K562 (cell line): Measurements from ENCODE around the gene DRG1. TPM values are rescaled to one million over a fixed set of nuclear protein-coding genes. Genes with fewer than 3 reads are reported as not detected.

Experiments
- ARHGAP35 ChIP-seq: fragments of 450-650 bp; IDR thresholded peaks from 2 replicates; pipeline ENCODE4 v1.6.1; 2018; ENCODE audit not compliant: partially characterized antibody
- CHD2 ChIP-seq: IDR thresholded peaks from 2 replicates; pipeline ENCODE4 v1.6.1; 2011; ENCODE audit warnings: low read depth, low read length
- ESRRA ChIP-seq: fragments of 450-650 bp; IDR thresholded peaks from 2 replicates; pipeline ENCODE4 v1.6.1; 2014; ENCODE audit warnings: low read depth, mild to moderate bottlenecking, moderate library complexity, borderline replicate concordance
- HBP1 ChIP-seq: fragments of 450-650 bp; formaldehyde crosslinking; IDR thresholded peaks from 2 replicates; pipeline ENCODE4 v1.4.0; 2022; ENCODE audit warnings: missing genetic modification characterization
- HDAC2 ChIP-seq: fragments of 450-650 bp; IDR thresholded peaks from 2 replicates; pipeline ENCODE4 v1.6.1; 2016; ENCODE audit warnings: mild to moderate bottlenecking
- ILK ChIP-seq: fragments of 450-650 bp; IDR thresholded peaks from 2 replicates; pipeline ENCODE4 v1.6.1; 2016; ENCODE audit warnings: missing genetic modification characterization, low read depth, mild to moderate bottlenecking, missing compliant biosample characterization, moderate library complexity, borderline replicate concordance
- KAT7 ChIP-seq: sonication (generic); formaldehyde crosslinking; IDR thresholded peaks from 2 replicates; pipeline ENCODE4 v1.8.0; 2022; ENCODE audit warnings: missing genetic modification reagents, mild to moderate bottlenecking, borderline replicate concordance
- NFATC3 ChIP-seq: fragments of 450-650 bp; IDR thresholded peaks from 2 replicates; pipeline ENCODE4 v1.6.1; 2017; ENCODE audit warnings: mild to moderate bottlenecking
- NFIC ChIP-seq: fragments of 450-650 bp; IDR thresholded peaks from 2 replicates; pipeline ENCODE4 v1.6.1; 2017; ENCODE audit warnings: mild to moderate bottlenecking, inconsistent platforms
- NR4A1 ChIP-seq, 2 experiments: fragments of 250-450 bp in 1 of 2; fragments of 450-650 bp in 1 of 2; sonication (Bioruptor Pico) in 1 of 2; IDR thresholded peaks; 2 replicates each; pipeline versions ENCODE4 v1.4.0 to v1.6.1; 2016 to 2020; ENCODE audit warnings: mild to moderate bottlenecking in 2 of 2, missing compliant biosample characterization in 1 of 2, missing genetic modification characterization in 1 of 2, moderate library complexity in 1 of 2
- ZBTB17 ChIP-seq: fragments of 450-650 bp; formaldehyde crosslinking; IDR thresholded peaks from 2 replicates; pipeline ENCODE4 v1.4.0; 2020; ENCODE audit warnings: mild to moderate bottlenecking
- ZFP1 ChIP-seq: fragments of 450-650 bp; formaldehyde crosslinking; IDR thresholded peaks from 2 replicates; pipeline ENCODE4 v1.4.0; 2020; ENCODE audit warnings: mild to moderate bottlenecking, mixed read lengths
- ZKSCAN3 ChIP-seq: fragments of 250-450 bp; sonication (Bioruptor Pico); IDR thresholded peaks from 2 replicates; pipeline ENCODE4 v1.4.0; 2020
- ZNF395 ChIP-seq: fragments of 200-800 bp; sonication (Bioruptor generic); IDR thresholded peaks from 2 replicates; pipeline ENCODE4 v1.6.1; 2017; ENCODE audit warnings: missing genetic modification characterization, missing compliant biosample characterization
- polyA plus RNA-seq, 8 experiments: library from polyadenylated mRNA; depleted of rRNA in 4 of 8; stranded (reverse) in 5 of 8; unstranded in 3 of 8; fragments of >200 nt; fragmentation: Nextera tagmentation in 2 of 8; fragmentation: Illumina TruSeq in 1 of 8; extraction: Ambion mirVana in 2 of 8; extraction: Trizol in 1 of 8; gene quantifications; 2 replicates each; pipeline versions ENCODE4 v1.2.1 to v1.2.3, GENCODE V29; 2011 to 2014; ENCODE audit warnings: inconsistent platforms in 1 of 8, missing spikeins in 1 of 8
- total RNA-seq, 7 experiments: library from RNA; depleted of rRNA in 6 of 7; stranded (reverse); fragments of >200 nt in 6 of 7; fragmentation: Illumina TruSeq in 2 of 7; extraction: Trizol in 2 of 7; gene quantifications; 2 replicates each; pipeline versions ENCODE4 v1.2.1 to v1.2.3, GENCODE V29; 2011 to 2021; ENCODE audit warnings: low replicate concordance in 1 of 7
- TF ChIP-seq, protein P1 (sequence below): fragments of 250-450 bp; sonication (Bioruptor Pico); IDR thresholded peaks from 2 replicates; pipeline ENCODE4 v1.4.0; 2020
- TF ChIP-seq, protein P2 (sequence below): fragments of 250-450 bp; sonication (Bioruptor Pico); IDR thresholded peaks from 2 replicates; pipeline ENCODE4 v1.8.0; 2022; ENCODE audit warnings: moderate library complexity, mild to moderate bottlenecking, inconsistent platforms

DRG1 gene
- total and polyA plus RNA-seq, 9 of the 15 experiments (the other 6 are each of a cell fraction or from before 2014, with no cell fraction given), result 76.4 to 211 (median 93.3) TPM

DNA sequence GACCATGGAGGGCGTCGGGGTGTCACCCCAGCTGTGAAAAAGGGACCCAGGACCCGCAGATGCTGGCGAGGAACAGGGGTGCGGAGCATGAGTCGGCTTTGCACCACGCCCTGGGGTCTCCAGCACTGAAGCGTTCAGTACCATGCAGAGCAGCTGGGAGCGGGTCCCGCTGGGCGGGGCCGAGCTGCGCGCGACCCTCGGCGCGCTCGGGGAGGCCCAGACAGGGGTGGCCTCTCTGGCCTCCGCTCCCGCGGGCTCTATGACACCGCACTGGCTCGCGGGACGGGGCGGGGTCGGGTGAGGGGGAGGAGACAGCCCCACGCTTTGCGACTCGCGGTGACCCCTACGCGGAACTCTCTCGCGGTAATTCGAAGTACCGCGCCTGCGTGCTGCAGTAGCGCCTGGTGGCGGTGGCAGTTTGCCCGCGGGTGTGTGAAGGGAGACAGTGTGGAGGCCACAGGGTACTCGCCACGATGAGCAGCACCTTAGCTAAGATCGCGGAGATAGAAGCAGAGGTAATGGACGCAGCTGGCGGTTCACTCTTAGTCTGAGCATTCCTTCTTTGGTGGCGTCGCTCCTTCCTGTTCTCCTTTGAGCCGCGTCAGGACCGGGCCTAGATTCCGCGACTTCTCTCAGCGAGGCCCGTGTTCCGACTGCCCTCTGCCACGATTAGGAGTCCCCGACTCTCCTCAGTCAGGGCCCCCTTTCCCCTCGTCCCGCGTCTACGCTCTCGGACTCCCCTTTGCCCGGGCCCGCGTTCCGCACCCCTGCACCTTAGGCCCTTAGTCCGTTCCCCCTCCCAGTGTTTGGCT is at the start of gene DRG1 (continued):
- TF ChIP-seq, protein P1, sequence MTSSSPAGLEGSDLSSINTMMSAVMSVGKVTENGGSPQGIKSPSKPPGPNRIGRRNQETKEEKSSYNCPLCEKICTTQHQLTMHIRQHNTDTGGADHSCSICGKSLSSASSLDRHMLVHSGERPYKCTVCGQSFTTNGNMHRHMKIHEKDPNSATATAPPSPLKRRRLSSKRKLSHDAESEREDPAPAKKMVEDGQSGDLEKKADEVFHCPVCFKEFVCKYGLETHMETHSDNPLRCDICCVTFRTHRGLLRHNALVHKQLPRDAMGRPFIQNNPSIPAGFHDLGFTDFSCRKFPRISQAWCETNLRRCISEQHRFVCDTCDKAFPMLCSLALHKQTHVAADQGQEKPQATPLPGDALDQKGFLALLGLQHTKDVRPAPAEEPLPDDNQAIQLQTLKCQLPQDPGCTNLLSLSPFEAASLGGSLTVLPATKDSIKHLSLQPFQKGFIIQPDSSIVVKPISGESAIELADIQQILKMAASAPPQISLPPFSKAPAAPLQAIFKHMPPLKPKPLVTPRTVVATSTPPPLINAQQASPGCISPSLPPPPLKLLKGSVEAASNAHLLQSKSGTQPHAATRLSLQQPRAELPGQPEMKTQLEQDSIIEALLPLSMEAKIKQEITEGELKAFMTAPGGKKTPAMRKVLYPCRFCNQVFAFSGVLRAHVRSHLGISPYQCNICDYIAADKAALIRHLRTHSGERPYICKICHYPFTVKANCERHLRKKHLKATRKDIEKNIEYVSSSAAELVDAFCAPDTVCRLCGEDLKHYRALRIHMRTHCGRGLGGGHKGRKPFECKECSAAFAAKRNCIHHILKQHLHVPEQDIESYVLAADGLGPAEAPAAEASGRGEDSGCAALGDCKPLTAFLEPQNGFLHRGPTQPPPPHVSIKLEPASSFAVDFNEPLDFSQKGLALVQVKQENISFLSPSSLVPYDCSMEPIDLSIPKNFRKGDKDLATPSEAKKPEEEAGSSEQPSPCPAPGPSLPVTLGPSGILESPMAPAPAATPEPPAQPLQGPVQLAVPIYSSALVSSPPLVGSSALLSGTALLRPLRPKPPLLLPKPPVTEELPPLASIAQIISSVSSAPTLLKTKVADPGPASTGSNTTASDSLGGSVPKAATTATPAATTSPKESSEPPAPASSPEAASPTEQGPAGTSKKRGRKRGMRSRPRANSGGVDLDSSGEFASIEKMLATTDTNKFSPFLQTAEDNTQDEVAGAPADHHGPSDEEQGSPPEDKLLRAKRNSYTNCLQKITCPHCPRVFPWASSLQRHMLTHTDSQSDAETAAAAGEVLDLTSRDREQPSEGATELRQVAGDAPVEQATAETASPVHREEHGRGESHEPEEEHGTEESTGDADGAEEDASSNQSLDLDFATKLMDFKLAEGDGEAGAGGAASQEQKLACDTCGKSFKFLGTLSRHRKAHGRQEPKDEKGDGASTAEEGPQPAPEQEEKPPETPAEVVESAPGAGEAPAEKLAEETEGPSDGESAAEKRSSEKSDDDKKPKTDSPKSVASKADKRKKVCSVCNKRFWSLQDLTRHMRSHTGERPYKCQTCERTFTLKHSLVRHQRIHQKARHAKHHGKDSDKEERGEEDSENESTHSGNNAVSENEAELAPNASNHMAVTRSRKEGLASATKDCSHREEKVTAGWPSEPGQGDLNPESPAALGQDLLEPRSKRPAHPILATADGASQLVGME (CRISPR knock-in tag), result no peak
- TF ChIP-seq, protein P2, sequence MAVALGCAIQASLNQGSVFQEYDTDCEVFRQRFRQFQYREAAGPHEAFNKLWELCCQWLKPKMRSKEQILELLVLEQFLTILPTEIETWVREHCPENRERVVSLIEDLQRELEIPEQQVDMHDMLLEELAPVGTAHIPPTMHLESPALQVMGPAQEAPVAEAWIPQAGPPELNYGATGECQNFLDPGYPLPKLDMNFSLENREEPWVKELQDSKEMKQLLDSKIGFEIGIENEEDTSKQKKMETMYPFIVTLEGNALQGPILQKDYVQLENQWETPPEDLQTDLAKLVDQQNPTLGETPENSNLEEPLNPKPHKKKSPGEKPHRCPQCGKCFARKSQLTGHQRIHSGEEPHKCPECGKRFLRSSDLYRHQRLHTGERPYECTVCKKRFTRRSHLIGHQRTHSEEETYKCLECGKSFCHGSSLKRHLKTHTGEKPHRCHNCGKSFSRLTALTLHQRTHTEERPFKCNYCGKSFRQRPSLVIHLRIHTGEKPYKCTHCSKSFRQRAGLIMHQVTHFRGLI (CRISPR knock-in tag), result no peak
- TF ChIP-seq ZFP1 (CRISPR knock-in tag) (no peak), HBP1 (CRISPR knock-in tag) (no peak), ZKSCAN3 (no peak), KAT7 (no peak), ILK (tag) (no peak), NR4A1 (CRISPR knock-in tag; IDR thresholded peaks at IDR 0.05) (no peak), NR4A1 (tag; IDR thresholded peaks at IDR 0.05) (no peak), NFIC (peak; percentile 84), ESRRA (peak; percentile 56), ARHGAP35 (no peak), NFATC3 (no peak), ZBTB17 (CRISPR knock-in tag) (0 out of 2 replicates have a peak, but pooled peaks have one; percentile 25), HDAC2 (no peak), CHD2 (peak; percentile 95), ZNF395 (CRISPR knock-in tag) (no peak)
